Vagina (tissue), 2 donors: ENCODE results near the gene MAMDC2.

Experiments
- POLR2A ChIP-seq, 2 donors: fragments of 450-650 bp; IDR thresholded peaks; one replicate each; pipeline ENCODE4 v1.6.1; 2017; ENCODE audit warnings: antibody characterized with exemption in 2 of 2, mild to moderate bottlenecking in 2 of 2, moderate library complexity in 2 of 2
- POLR2AphosphoS5 ChIP-seq, 2 donors: sonication (generic); formaldehyde crosslinking; IDR thresholded peaks; one replicate each; pipeline ENCODE4 v1.9.0; 2017; ENCODE audit warnings: antibody characterized with exemption in 2 of 2, mild to moderate bottlenecking in 2 of 2, low read depth in 1 of 2; ENCODE audit not compliant: insufficient read depth in 1 of 2
- TF ChIP-seq, protein P1 (sequence below), 3 experiments: fragments of 450-650 bp in 2 of 3; fragments of 200-600 bp in 1 of 3; sonication (generic) in 1 of 3; IDR thresholded peaks; one replicate each; pipeline ENCODE4 v1.5.1; 2017 to 2019; ENCODE audit warnings: antibody characterized with exemption in 3 of 3, mild to moderate bottlenecking in 2 of 3, moderate library complexity in 2 of 3

DNA sequence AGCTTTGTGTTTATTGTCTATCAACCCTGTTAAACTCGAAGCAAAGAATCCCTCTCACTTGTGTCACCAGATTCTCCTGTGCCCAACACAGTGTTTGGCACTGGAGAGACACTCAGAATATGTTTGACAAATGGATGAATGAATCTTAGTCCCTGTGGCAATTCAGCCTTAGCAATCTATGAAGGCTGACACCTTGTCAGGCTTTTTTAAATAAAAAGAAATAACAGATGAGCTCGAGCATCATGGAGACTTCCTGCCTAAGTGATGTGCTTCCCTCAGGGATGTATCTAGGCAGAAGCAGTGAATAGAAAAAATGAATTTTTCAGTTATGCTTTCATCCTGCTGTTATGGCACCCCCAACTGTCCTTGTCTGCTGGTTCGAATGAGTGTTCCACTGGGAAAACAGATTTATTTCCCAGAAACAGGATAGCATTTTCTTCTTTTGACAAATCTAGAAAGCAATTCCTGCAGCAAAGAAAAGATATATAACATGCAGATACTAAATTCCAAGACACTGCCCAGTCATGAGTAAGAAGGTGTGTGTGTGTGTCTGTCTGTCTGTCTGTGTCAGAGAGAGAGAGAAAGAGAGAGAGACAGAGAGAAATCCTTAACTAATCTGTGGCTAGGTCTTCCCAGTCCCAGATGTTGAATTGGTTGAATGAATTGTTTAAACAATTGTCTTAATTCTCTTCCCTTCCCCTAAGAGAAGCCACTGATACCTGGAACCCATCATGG lies 16.7 kb downstream of the MAMDC2 start:
- TF ChIP-seq POLR2AphosphoS5 (IDR thresholded peaks at IDR 0.05; ENCODE audit: insufficient read depth in 1 of 2, low read depth in 1 of 2) = no peak
- no peak for TF ChIP-seq POLR2A (IDR thresholded peaks at IDR 0.05)
- TF ChIP-seq, protein P1, sequence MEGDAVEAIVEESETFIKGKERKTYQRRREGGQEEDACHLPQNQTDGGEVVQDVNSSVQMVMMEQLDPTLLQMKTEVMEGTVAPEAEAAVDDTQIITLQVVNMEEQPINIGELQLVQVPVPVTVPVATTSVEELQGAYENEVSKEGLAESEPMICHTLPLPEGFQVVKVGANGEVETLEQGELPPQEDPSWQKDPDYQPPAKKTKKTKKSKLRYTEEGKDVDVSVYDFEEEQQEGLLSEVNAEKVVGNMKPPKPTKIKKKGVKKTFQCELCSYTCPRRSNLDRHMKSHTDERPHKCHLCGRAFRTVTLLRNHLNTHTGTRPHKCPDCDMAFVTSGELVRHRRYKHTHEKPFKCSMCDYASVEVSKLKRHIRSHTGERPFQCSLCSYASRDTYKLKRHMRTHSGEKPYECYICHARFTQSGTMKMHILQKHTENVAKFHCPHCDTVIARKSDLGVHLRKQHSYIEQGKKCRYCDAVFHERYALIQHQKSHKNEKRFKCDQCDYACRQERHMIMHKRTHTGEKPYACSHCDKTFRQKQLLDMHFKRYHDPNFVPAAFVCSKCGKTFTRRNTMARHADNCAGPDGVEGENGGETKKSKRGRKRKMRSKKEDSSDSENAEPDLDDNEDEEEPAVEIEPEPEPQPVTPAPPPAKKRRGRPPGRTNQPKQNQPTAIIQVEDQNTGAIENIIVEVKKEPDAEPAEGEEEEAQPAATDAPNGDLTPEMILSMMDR (IDR thresholded peaks at IDR 0.05) = no peak
